HG03520 (cell line): Measurements from ENCODE around the gene RAD9A.

Experiments
- ATAC-seq: cut with Tn5 transposase; IDR thresholded peaks from one replicate; pipeline ENCODE4 v1.9.1; 2021; ENCODE audit warnings: mild to moderate bottlenecking, moderate library complexity; ENCODE audit not compliant: unreplicated experiment

The RAD9A gene

DNA sequence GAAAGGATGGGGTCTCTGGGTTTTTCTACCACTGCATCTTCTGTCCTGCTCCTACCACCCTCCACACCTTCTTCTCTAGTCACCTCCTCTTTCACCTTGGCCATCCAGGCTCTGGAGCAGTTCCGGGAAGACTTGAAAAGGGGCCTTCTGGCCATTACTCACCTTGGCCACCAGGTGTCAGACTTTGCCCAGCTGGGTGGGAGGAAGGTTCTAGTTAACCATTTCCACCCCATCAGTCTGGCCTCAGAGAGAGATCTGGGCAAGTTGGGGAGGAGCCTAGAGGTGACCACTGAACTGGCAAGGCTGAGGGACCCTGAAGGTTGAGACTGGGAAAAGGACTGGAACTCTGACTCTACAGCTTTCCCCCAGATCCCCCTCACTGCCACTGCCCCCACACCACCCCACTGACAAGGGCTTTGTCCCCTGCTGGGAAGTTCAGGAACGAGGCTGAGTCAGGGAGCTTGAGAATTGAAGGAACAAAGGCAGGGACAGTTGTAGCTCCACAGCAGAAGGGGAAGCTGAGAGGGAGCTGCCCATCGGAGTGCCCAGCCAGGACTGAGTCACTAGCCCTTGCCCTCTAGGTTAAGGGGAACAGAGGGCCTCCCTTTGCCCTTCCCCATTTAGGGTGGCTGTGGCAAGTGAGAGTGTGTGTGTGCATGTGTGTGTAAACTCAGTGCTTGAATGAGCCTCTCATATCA is 34.8 kb upstream of the RAD9A start:
- no peak for ATAC-seq

DNA sequence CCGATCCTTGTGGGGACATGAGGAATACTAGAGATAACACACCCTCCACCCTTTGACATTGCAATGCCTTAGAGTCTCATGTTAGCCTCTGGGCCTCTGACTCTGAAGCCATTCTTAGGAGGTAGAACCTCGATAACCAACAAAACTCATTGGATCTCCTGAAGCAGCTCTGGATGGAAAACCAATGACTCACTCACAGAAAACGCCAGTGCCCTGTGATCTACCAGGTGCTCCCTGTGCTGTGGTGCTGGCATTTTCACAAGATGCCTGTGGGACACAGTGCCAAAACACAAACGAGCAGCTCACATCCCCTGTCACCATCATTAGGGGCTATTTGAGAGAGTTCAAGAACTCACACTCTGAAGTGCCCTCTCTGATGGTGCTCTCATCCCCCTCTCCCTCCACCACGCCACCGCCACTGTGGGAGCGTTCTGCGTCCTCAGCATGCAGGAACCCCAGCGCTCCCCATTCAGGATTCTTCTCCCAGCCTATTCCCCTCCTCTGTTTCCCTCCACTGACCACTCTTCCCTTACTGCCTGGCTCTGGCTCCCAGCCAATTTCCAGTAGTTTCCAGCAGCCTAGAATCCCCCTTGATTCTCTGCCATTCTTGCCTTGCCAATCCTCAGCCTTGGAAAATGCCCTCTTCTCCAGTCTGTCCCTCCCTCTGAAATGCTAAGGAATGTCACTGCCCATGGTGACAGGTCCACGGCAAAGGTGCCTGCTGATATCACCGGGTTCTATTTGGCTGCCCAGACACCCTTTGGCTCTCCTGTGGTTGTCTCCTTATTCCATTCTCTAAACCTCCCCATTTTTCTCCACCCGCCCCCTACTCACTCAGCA is 33.7 kb upstream of the RAD9A start:
- ATAC-seq = no peak

DNA sequence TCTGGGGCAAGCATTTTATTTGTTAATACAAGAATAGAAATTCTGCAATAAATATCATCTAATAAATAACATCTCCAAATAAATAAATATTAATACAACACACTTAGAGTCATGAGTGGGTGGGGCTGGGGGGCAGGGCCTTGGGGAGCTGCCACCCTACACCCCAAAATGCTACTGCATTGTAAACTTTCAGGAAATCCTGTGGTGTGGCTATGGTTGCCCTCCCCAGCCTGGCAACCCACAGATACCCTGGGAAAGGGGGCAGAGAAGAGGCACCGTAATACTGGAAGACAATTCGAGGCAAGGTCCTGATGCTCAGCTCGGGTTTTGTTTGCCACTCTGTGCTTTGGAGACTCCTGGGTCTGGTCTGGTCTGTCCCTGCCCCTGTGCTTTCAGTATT is 27.6 kb upstream of the RAD9A start:
- ATAC-seq = no peak

DNA sequence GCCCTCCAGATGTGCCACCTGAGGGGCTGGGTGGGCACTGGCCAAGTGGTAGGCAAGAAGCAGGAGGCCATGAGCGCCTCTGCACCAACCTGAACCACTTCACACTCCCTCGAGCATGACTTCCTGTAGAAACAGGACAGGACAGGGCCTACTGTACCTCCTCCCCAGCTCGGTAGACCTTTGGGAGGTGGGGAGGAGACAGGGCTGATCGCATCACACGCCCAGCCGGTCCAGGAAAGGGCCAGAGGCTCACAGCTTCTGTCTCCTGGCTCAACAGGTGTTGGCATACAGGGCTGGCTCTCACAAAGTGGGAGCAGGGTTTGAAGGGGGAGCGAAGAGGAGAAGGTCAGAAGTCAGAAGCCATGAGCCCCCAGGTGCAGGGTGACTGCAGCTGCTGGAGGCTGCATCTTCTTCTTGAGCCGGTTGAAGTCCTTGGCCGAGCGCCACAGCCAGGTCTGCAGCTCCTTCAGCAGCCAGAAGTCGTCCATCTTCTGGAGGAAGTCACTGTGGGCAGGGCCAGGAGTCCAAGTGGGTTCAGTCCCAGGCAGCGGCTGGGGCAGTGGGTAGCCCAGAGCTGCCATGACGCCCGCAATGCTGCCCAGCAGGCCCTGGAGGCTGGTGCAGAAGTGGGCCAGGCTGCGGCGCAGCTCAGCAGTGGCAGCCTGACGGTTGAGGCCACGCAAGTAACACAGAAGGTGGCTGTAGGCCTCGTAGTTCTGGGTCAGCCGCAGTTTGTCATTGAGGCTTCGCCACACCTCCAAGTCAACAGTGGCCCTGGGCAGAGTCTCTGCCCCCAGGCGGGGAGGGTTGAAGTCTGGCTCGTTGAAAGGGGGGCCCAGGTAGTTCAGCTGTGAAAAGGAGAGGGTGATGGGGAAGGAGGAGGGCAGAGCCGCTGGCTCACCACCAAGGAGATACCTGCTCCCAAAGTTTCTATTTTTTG is 26.7 kb upstream of the RAD9A start:
- ATAC-seq = no peak

DNA sequence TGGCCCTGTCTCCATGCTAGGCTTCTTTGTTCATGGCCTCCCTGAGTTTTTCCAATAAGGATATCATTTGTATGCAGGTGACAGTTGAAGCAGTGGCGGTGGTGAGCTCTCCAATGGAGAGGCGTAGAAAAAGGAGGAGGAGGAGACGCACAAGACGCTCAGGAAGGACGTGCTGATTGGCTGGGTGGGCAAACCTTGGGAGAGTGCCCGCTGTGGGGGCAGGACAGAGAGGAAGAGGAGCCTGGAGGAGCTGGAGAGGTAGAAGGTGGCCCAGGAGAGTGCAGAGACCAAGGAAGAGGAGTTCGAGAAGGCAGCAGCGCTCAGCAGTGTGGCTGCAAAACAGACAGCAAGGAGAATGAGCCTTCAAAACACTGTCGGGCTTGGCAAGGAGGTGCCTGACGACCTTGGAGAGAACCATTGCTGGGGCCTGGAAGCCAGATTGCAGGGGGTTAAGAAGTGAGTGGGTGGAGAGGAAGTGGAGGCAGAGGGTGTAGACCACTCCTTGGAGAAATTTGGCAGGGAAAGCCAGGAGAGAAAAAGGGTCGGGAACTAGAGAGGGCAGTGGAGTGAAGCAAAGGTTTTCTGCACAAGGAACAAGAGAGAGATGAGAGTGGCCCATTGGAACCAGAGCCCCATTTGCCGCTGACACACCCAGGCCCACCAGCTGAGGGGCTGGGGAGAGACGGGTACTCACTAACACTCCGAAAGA is 25.9 kb upstream of the RAD9A start:
- ATAC-seq = no peak

DNA sequence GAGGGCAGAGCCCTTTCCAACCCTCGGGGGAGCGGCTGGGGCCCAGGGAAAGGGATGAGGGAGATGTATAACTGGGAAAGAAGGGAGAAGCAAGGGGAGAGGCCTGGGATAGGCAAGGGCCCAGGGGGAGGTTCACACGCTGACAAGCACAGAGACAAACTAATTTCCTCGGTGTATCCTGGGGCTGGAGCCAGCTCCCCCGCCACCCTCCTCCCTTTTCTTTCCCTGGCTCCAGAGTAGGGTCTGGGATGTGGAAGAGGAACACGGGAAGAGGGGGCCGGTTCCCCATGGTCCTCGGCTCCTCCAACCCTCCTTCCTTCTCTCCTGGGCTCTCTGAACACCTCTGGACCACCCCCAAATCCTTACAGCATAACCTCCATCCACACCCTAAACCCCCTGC is 25.2 kb upstream of the RAD9A start:
- ATAC-seq = no peak

DNA sequence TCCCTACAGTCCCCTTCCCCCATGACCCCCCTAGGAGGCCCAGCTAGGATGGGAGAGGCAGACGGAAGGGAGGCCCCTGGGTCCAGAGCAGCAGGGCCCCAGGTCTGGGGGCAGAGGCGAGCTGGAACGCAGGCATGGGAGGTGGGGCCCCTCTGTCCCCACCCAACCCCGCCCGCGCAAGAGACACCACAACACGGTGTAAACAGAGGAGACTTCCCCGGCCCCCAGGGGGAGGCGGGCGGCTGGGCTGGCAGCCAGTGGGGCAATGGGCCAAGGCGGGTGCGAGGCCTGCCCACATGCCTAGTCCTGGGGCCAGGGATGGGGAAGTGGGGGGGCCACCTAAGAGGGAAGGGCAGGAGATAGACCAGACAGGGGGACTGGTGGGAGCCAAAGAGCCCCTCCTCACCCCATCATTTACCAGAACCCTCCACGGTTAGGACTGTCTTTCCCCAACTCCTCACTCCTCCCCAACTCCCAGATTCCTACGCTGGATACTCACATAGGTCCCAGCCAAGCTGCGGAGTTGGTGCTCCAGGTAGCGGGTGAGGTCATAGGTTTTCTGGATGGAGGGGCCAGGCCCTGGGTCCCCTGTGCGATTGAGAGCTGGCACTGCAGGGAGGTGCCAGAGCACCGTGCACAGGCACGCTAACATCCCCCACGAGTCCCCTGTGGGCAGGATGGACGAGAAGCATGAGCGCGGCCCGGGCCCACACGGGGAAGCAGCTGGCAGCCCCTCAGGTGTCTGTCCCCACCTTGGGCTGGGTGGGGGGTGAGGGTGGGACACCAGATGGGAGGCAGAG is 24.6 kb upstream of the RAD9A start:
- no peak for ATAC-seq

DNA sequence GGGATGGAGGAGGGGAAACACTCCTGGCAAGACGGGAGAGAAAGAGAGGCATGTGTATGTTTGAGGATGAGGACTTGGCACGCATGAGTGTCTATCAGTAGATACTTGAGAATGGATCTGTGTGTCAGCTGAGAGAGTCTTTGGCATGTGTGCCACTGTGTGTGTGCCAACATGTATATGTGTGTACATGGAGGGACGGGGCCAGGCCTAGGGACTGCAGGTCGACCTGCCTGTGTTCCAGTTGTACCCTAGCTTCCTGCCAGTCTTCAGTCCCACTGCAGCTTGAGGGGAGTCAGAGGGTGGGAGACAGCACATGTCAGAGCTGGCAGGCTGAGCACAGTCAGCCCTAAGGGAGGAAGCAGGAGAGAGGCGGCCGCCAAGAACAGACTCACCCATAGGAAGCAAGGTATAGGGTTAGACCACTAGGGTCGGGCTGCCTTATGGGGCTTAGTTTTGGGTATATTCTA is 24.0 kb upstream of the RAD9A start:
- no peak for ATAC-seq

DNA sequence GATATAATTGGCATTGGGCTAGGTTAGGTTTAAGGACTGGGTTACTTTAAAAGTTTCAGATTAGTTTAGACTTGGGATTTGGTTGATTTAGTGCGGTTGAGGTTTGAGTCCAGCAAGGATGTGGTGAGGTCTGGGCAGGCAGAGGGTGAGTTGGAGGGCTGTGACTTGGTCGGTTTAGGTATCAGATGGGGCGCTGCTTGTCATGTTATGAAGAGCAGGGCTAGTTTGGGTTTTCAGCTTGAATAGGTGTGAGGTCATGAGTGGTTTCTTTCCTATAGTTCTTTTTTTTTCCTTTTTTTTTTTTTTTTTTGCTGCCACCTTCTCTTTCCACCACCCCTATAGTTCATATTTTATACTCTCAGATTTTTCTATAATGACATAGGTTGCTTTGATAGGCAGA is 23.2 kb upstream of the RAD9A start:
- ATAC-seq = no peak

DNA sequence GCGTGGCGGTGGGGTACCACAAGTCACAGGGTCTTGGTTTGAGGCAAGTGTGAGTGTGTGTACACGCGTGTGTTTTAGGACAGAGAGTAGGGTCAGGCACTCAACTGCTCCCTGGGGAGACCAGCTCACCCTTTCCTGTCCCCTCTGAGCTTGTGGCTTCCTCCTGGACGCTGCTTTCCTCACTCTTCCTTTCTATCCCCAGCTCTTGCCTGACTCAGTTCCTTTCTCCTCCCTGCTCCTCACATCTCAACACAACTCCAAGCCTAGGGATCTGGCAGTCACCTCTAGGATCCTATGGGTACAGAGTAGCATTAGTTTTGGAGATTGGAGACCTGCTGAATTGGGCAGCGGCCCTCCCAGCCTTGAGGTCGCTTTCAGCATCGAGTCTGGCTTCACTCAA is 22.5 kb upstream of the RAD9A start:
- no peak for ATAC-seq

DNA sequence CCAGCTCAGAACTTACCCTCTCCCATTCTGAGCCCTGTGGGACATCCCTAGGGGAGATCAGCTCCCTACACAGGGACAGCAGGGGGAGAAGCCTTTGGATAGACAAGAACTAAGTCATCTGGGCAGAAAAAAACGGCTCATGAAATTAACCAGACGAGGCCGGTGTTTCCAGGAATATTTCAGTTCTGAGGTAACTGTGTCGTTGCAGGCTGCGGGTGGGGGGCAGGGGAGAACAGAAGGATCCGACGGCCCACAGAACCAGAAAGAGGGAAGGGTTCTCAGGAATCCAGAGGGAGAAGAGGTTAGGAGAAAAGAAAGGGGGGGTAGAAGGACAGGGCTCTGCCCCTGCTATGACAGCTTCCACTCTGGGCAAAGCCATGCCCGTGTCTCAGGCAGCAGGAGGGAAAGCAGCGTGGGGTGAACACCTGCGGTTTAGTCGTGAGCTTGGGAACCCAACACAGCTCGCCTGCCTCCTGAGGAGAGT is 21.9 kb upstream of the RAD9A start:
- ATAC-seq = no peak

DNA sequence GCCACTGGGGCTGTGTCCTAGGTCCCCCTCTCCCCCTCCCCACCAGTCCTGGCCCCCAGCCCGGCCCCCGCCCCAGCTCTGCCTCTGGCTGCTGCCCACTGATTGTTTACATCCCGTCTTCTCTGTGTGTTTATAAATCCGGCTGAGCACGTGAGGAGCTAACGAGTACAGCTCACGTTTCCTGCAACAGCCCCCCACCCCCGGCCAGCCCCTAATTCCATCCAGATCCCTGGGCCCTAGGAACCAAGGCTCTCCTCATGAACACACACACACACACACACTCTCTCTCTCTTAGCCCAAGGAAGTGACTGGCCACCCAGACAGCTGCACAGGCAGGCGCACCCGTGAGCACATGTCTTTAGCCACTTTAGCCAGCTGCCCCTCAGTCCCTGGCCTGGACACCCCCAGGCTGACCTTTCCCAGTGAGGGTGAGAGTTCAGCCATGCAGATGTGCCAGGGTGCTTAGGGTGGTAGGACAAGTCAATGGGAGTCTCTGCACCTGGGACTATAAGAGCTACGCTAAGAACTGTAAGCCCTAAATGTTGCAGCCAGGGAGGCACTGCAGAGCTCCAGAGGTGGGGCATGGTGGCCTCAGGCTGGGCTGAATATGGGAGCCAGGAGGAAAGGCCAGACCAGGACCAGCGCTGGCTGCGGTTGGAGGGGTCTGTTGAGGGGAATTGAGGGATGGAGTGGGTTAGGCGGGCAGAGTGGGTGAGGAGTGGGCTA is 21.3 kb upstream of the RAD9A start:
- ATAC-seq = no peak

DNA sequence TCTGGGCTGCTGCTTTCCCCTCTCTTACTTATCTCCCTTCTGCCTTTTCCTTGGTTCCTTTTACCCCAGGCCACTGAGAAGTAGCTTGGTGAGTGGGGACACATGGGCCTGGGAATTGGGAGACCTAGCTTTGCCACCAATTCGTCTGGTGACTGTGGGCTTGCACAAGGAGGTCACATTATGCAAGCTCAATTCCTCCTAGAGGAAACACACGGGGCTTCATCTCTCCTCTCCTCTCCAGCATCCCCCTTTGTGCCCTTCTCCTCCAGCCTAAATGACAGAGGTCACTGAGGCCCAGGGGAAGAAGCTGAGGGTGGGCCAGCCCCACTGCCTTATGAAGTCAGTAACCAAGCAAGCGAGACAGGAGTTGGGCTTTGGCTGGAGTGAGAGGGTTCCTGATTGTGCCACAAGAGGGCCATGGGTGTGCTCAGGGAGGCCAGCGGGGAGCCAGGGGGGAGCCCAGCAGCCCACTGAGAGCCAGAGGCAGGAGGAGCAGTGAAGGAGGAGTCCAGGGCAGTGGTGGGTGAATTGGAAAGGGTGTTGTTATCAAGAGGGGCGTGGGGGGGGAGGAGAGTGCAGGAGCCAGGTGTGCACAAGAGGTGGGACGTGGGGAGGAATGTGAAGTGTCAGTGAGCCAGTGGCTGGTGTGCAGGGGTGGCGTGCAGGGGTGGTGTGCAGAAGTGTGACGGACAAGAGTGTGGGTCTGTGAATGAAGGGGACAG is 20.4 kb upstream of the RAD9A start:
- ATAC-seq = no peak

DNA sequence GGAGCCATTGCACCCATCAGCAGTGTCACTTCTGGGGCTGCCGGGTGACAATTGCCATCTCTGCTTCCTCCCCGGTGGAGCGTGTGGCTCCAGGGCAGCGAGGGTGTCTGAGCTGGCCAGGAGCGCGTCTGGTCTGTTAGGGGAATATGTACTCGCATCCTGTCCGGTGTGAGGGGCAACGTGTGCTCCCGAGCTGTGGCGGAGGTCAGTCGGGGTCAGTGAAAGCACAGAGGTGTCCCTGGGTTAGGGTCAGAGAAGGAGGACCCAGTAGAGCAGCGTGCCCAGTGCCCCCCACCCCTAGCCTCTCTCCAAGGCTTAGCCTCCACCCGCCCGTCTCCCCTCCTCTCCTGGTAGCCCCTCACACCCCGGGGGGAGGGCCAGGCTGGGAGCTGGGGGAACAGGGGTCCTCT is 19.9 kb upstream of the RAD9A start:
- no peak for ATAC-seq

DNA sequence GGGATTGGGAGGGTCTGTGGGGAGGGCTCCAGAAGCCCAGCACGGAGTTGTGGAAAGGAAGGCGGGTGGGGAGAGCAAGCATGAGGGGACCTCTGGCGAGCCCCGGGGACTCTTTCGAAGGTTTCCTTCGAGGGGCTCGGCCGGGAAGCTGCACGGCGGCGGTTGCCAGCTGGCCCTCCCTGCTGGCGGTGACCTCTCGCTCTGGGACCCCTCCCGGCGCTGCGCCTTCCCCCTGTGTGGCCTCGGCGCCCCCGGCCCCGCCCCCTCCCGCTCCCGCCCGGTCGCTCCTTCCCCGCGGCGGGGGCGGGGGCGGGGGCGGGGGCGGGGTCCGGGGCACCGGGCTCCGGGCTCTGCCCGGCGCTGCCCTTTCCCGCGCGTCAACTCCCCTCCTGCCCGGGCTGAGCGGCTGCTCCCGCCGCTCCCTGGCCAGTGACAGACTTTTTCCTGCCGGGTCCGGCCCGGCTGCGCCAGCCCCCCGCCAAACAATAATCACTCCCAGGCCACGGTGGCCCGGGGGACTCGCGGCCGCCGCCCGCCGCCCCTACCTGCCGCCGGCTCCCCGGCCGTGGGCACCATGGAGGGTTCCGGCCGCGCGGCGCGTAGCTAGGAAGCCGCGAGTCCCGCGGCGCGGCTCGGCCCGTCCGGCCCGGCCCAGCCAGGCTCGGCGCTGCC is 19.3 kb upstream of the RAD9A start:
- no peak for ATAC-seq

DNA sequence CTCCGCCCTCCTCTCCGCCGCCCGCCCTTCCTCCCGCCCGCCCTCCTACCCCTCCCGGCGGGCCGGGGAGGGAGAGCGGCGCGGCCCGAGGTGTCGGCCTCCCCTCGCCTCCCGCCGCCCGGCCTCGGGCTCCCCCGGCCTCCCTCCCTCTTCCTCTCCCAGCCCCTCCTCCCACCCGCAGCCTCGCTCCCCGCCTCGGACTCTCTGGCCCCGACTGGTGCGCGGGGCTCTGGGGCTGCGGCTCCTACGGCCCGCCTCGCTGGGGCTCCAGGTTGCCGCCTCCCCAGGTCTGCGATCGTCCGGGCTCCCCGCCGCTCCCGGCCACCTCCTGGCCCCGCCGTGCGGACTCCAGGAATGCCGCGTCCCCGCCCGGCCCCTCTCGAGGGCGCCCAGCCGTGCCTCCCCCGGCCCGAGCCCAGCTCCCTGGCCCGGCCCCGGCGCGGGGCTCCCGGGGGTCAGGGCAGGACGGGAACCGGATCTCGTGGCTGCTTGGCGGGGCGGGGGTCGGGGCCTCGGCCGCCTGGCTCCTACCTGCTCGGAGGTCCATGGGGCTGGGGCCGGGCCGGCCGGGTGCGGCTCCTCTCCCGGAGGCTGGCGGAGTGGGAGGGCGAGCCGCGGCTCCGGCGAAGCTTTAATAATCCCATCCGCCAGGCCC is 18.7 kb upstream of the RAD9A start, which contains the start of gene CLCF1:
TSS of gene CLCF1 (minus strand) at position 606 of the 655 bp plus-strand sequence. CDS start at position 547, 59 bp downstream.
- no peak for ATAC-seq
